Astrocyte (in vitro differentiated cells and primary cell): ENCODE measurements around the gene SLC29A2. TPM values are rescaled to one million over a fixed set of nuclear protein-coding genes. Genes with fewer than 3 reads are reported as not detected.

ENCODE experiments used
- DNase-seq: peaks from one replicate; pipeline ENCODE4 v3.0.0-alpha.2; 2010; ENCODE audit warnings: low read depth
- FAIRE-seq: peaks from 2 replicates; lab custom pipeline; 2011; peaks lifted over from hg19 to GRCh38; lab: Jason Lieb, UNC
- H2AFZ ChIP-seq: 2 replicates; pipeline ENCODE4 v1.6.0; 2012; ENCODE audit warnings: low read depth, low read length, inconsistent platforms
- H3K27ac ChIP-seq: 2 replicates; pipeline ENCODE4 v1.5.1; 2011; ENCODE audit warnings: low read depth, low read length, inconsistent platforms
- H3K27me3 ChIP-seq: 2 replicates; pipeline ENCODE4 v1.6.0; 2011; ENCODE audit warnings: low read length, inconsistent platforms; ENCODE audit not compliant: insufficient read depth
- H3K36me3 ChIP-seq: 2 replicates; pipeline ENCODE4 v1.5.1; 2011; ENCODE audit warnings: low read length, inconsistent platforms; ENCODE audit not compliant: insufficient read depth
- H3K4me1 ChIP-seq: 2 replicates; pipeline ENCODE4 v1.5.1; 2011; ENCODE audit warnings: low read length, inconsistent platforms; ENCODE audit not compliant: insufficient read depth
- H3K4me2 ChIP-seq: 2 replicates; pipeline ENCODE4 v1.6.0; 2012; ENCODE audit warnings: low read length, inconsistent platforms
- H3K4me3 ChIP-seq: 2 replicates; pipeline ENCODE4 v1.5.1; 2011; ENCODE audit warnings: low read depth, mild to moderate bottlenecking, low read length, inconsistent platforms; ENCODE audit not compliant: insufficient read depth
- H3K79me2 ChIP-seq: 2 replicates; pipeline ENCODE4 v1.6.0; 2012; ENCODE audit warnings: mild to moderate bottlenecking, low read length, inconsistent platforms; ENCODE audit not compliant: insufficient read depth
- H3K9ac ChIP-seq: 2 replicates; pipeline ENCODE4 v1.6.0; 2012; ENCODE audit warnings: mild to moderate bottlenecking, low read length, inconsistent platforms
- H3K9me3 ChIP-seq: 2 replicates; pipeline ENCODE4 v1.5.1; 2012; ENCODE audit warnings: low read depth, mild to moderate bottlenecking, low read length, inconsistent platforms; ENCODE audit not compliant: insufficient read depth
- H4K20me1 ChIP-seq: 2 replicates; pipeline ENCODE4 v1.6.0; 2012; ENCODE audit warnings: low read length, inconsistent platforms; ENCODE audit not compliant: insufficient read depth
- H3K27ac Mint-ChIP-seq: one replicate; pipeline ENCODE4 v1.8.0; 2021; ENCODE audit warnings: mild to moderate bottlenecking, mixed read lengths; ENCODE audit not compliant: unreplicated experiment
- H3K27me3 Mint-ChIP-seq: one replicate; pipeline ENCODE4 v1.8.0; 2021; ENCODE audit warnings: low read depth, mixed read lengths; ENCODE audit not compliant: unreplicated experiment
- H3K36me3 Mint-ChIP-seq: one replicate; pipeline ENCODE4 v1.8.0; 2021; ENCODE audit warnings: low read depth, mixed read lengths; ENCODE audit not compliant: unreplicated experiment
- H3K4me1 Mint-ChIP-seq: one replicate; pipeline ENCODE4 v1.8.0; 2021; ENCODE audit warnings: low read depth, mixed read lengths; ENCODE audit not compliant: unreplicated experiment
- H3K4me3 Mint-ChIP-seq: one replicate; pipeline ENCODE4 v1.8.0; 2021; ENCODE audit warnings: mild to moderate bottlenecking, moderate library complexity, mixed read lengths; ENCODE audit not compliant: unreplicated experiment
- H3K9me3 Mint-ChIP-seq: one replicate; pipeline ENCODE4 v1.8.0; 2021; ENCODE audit warnings: mild to moderate bottlenecking, mixed read lengths; ENCODE audit not compliant: unreplicated experiment
- CTCF ChIP-seq: IDR thresholded peaks from 2 replicates; pipeline ENCODE4 v1.5.1; 2011; ENCODE audit warnings: low read depth, mild to moderate bottlenecking, inconsistent platforms, low read length, moderate library complexity; ENCODE audit not compliant: insufficient read depth
- EZH2 ChIP-seq: IDR thresholded peaks from 2 replicates; pipeline ENCODE4 v1.6.1; 2012; ENCODE audit warnings: mild to moderate bottlenecking, low read length, inconsistent platforms; ENCODE audit not compliant: insufficient read depth
- total RNA-seq: library from RNA; stranded (reverse); gene quantifications from 2 replicates; pipeline ENCODE4 v1.2.1, GENCODE V29; 2021

SLC29A2 gene
- total RNA-seq, 1 donor from 2014 or later: 6.6 TPM

GRCh38 chr11:66346476-66347424 is 24.8 kb downstream of the SLC29A2 start:
- H3K9me3 ChIP-seq: no peaks in the 10 kb centered on the region
- Mint-ChIP-seq H3K9me3 (peaks cover 1% of the 10 kb centered on the region), H3K36me3 (peaks cover 1% of the 10 kb centered on the region), H3K27me3 (no peaks in the 10 kb centered on the region), H3K4me3 (peak overlapping the region; percentile 98), H3K27ac (no peak overlapping the region), H3K4me1 (peaks cover 21% of the 10 kb centered on the region)
- H3K27ac ChIP-seq: no peak overlapping the region
- H3K9ac ChIP-seq: peak overlapping the region; percentile 84
- DNase-seq: no peak
- FAIRE-seq: no peak
- H3K27me3 ChIP-seq: no peaks in the 10 kb centered on the region
- peaks cover 33% of the 10 kb centered on the region for H3K4me1 ChIP-seq
- TF ChIP-seq CTCF (no peak), EZH2 (no peak)
- peaks cover 27% of the 10 kb centered on the region for H4K20me1 ChIP-seq
- peak overlapping the region; percentile 100 for H2AFZ ChIP-seq
- peaks cover 33% of the 10 kb centered on the region for H3K79me2 ChIP-seq
- peak overlapping the region; percentile 96 for H3K4me2 ChIP-seq
- no peaks in the 10 kb centered on the region for H3K36me3 ChIP-seq
- peak overlapping the region; percentile 81 for H3K4me3 ChIP-seq

- H3K9ac ChIP-seq: peak overlapping the region; percentile 90
- peaks cover 34% of the 10 kb centered on the region for H3K79me2 ChIP-seq
- peaks cover 31% of the 10 kb centered on the region for H4K20me1 ChIP-seq
- Mint-ChIP-seq H3K36me3 (peaks cover under 1% of the 10 kb centered on the region), H3K9me3 (peaks cover 1% of the 10 kb centered on the region), H3K27ac (peak overlapping the region; percentile 97), H3K27me3 (no peaks in the 10 kb centered on the region), H3K4me1 (peaks cover 21% of the 10 kb centered on the region), H3K4me3 (peak overlapping the region; percentile 98)
- no peak for FAIRE-seq
- peaks cover 33% of the 10 kb centered on the region for H3K4me1 ChIP-seq
- peaks cover 3% of the 10 kb centered on the region for H3K36me3 ChIP-seq
- H3K4me2 ChIP-seq: peak overlapping the region; percentile 96
- H3K4me3 ChIP-seq: peak overlapping the region; percentile 86
- TF ChIP-seq EZH2: no peak
- TF ChIP-seq CTCF: no peak
- H3K9me3 ChIP-seq: no peaks in the 10 kb centered on the region
- peak overlapping the region; percentile 87 for H2AFZ ChIP-seq
- no peak for DNase-seq
- H3K27ac ChIP-seq: peak overlapping the region; percentile 61
- H3K27me3 ChIP-seq: no peaks in the 10 kb centered on the region
Measured at GRCh38 chr11:66345316-66345649, 26.3 kb downstream of the SLC29A2 start.
